GM12873 (cell line): ENCODE data around the gene EVC.

Experiments
- TF ChIP-seq, protein P1 (sequence below): IDR thresholded peaks from 2 replicates; pipeline ENCODE4 v1.5.1; 2012; ENCODE audit warnings: low read depth, mild to moderate bottlenecking, moderate library complexity, low read length, control low read depth; ENCODE audit not compliant: insufficient read depth; ENCODE audit errors: missing control alignments

Gene EVC

DNA sequence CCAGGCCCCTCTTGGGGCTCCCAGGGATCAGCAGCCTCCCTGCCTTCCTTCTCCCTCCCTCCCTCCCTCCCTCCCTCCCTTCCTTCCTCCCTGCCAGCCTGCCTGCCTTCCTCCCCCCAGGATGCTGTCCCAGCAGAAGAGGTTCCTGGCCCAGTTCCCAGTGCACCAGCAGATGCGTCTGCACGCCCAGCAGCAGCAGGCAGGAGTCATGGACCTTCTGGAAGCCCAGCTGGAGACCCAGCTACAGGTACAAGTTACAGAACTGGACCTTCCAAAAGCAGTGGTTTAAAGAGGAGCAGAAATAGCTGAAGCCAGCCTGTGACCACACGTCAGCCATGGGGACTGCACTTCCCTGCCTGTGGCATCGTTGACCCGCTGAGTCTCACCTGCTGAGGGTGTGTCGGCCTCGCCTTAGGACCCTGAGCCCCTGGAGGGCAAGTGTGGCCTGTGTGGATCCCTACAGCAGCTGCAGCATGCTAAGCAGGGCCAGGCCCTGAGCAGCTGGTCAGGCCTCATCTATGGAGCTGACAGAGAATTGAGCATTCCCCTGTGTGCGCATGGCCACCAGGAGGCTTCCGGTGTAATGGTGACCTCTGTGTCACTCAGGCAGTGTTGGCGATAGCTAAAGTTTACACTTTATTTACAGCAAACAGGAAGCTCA, 97.2 kb downstream of the EVC start:
- TF ChIP-seq, protein P1, sequence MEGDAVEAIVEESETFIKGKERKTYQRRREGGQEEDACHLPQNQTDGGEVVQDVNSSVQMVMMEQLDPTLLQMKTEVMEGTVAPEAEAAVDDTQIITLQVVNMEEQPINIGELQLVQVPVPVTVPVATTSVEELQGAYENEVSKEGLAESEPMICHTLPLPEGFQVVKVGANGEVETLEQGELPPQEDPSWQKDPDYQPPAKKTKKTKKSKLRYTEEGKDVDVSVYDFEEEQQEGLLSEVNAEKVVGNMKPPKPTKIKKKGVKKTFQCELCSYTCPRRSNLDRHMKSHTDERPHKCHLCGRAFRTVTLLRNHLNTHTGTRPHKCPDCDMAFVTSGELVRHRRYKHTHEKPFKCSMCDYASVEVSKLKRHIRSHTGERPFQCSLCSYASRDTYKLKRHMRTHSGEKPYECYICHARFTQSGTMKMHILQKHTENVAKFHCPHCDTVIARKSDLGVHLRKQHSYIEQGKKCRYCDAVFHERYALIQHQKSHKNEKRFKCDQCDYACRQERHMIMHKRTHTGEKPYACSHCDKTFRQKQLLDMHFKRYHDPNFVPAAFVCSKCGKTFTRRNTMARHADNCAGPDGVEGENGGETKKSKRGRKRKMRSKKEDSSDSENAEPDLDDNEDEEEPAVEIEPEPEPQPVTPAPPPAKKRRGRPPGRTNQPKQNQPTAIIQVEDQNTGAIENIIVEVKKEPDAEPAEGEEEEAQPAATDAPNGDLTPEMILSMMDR: no peak

DNA sequence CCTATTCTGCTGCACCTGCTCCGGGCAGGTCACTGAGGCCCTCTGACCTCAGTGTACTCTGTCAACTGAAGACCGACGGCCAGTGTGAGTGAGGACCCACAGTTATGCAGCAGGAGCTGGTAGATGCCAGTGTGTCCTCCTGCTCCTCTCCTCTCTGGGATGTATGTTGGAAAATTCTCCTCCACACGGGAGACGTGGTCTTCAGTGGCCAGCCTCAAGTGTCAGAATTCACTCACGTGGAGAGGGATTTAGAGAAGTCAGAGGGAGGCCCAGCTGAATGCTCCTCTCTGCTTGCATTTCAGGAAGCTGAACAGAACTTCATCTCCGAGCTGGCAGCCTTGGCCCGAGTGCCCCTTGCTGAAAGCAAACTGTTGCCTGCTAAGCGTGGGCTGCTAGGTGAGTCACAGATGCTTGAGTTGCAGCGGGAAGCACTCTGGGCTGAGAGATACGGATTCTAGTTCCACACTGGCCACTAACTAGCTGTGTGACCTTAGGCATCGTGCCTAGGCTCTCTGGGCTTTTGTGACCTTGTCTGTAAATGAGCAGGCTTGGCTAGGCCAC, 98.3 kb downstream of the EVC start:
- TF ChIP-seq, protein P1: no peak

DNA sequence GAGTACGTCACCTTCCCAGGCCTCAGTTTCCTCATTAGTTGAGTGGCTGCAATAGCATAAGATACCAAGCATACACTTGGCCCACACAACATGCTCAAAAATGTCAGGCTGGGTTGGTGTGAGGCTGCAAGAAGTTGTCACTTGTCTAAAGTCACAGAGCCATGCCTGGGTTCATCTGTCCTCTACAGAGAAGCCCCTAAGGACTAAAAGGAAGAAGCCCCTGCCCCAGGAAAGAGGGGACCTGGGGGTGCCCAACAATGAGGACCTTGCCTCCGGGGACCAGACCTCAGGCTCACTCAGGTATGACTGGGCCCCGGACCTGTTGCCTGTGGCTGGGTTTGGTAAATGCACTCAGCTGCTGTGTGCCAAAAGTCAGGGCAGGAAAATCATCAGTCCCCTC, 99.2 kb downstream of the EVC start:
- TF ChIP-seq, protein P1: no peak

DNA sequence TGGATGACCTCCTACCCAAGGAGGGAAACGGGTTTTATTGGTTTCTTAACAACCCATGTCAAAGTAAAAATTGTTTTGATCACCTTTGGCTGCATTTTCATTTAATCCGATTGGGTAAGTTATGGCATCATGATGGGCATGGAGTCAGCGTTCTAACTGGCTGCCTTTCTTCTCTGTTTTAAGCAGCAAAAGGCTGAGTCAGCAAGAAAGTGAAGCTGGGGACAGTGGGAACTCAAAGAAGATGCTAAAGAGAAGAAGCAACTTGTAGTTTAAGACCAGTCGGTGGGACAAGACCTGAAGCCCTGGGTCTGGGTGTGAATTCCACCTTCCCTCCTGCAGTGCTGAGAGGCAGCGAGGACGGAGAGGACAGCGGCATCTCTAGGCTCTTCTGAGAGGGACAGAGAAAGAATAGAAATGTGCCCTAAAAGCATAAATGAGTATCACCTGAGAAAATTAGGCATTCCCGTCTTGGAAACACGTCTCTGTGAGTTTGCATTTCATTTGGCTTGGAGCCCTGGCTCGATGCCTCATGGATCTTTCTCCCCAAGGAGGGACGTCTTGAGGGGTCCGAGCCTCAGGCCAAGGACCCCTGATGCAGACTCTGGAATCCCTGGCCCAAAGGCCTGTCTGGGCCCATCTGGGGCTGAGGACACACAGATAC, 99.9 kb downstream of the EVC start:
- TF ChIP-seq, protein P1: no peak

- TF ChIP-seq, protein P1: peak; percentile 67
Measured at GRCh38 chr4:5812506-5813229, 101.7 kb downstream of the EVC start.

DNA sequence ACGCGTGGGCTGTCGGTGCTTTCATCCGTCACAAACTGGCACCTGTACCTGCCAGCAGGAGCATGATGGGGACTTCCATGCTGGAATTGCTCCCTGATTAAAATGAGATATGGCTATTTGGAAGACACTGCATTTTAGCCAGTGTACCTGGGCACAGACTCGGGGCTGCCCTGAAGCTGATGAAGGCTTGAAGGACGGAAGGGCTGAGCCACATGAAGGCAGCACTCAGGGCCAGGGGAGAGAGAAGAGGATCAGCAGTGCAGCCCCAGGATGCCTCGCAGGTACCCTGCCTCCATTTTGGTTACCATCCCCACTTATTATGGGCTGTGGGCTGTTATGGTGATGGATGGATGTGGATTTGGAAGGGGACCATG, 102.9 kb downstream of the EVC start:
- TF ChIP-seq, protein P1: no peak

DNA sequence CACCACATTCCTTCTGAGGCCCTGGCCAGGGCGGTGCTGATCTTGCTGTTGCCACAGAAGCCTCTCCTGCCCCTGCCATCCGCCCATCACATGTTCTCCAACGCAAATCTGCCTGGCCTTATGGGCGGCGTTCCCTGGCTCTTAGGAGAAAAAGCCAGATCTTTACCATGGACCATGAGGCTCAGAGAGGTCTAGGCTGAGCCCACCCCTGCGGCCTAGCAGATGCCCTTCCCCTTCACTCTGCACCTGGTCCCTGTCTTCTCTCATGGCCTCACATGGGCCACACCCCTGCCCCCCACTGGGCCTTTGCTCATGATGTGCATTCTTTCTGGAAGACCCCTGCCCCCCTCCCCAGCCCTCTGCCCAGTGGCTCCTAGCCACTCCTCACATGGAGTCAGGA, 103.4 kb downstream of the EVC start:
- TF ChIP-seq, protein P1: no peak
